ENCODE results near the gene ABCC8.

The ABCC8 gene

DNA sequence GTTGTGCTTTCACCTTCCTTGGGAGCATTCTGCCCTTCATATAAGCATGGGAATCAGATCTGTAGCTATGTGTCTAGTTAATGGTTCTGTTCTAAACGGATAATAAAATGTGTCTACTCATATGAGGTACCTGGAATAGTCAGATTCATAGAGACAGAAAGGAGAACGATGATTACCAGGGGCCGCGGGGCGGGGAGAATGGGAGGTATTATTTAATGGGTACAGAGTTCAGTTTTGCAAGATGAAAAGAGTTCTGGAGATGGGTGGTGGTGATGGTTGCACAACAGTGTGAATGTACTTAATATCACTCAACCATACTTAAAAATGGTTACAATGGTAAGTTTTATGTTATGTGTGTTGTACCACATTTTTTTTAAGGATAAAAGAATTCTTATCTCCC lies 10.0 kb upstream of the ABCC8 start:
- no peak for TF ChIP-seq GLIS3 (CRISPR knock-in tag; IDR thresholded peaks at IDR 0.05)
- no peak for TF ChIP-seq SNAI2 (CRISPR knock-in tag; IDR thresholded peaks at IDR 0.05)
- TF ChIP-seq, protein P1, sequence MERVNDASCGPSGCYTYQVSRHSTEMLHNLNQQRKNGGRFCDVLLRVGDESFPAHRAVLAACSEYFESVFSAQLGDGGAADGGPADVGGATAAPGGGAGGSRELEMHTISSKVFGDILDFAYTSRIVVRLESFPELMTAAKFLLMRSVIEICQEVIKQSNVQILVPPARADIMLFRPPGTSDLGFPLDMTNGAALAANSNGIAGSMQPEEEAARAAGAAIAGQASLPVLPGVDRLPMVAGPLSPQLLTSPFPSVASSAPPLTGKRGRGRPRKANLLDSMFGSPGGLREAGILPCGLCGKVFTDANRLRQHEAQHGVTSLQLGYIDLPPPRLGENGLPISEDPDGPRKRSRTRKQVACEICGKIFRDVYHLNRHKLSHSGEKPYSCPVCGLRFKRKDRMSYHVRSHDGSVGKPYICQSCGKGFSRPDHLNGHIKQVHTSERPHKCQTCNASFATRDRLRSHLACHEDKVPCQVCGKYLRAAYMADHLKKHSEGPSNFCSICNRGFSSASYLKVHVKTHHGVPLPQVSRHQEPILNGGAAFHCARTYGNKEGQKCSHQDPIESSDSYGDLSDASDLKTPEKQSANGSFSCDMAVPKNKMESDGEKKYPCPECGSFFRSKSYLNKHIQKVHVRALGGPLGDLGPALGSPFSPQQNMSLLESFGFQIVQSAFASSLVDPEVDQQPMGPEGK (CRISPR knock-in tag; IDR thresholded peaks at IDR 0.05; ENCODE audit: borderline replicate concordance): no peak
- TF ChIP-seq ZC3H10 (CRISPR knock-in tag; IDR thresholded peaks at IDR 0.05): no peak
- TF ChIP-seq ZNF8 (CRISPR knock-in tag; IDR thresholded peaks at IDR 0.05): no peak
- TF ChIP-seq ZFP3 (CRISPR knock-in tag; IDR thresholded peaks at IDR 0.05): no peak
- TF ChIP-seq, protein P2, sequence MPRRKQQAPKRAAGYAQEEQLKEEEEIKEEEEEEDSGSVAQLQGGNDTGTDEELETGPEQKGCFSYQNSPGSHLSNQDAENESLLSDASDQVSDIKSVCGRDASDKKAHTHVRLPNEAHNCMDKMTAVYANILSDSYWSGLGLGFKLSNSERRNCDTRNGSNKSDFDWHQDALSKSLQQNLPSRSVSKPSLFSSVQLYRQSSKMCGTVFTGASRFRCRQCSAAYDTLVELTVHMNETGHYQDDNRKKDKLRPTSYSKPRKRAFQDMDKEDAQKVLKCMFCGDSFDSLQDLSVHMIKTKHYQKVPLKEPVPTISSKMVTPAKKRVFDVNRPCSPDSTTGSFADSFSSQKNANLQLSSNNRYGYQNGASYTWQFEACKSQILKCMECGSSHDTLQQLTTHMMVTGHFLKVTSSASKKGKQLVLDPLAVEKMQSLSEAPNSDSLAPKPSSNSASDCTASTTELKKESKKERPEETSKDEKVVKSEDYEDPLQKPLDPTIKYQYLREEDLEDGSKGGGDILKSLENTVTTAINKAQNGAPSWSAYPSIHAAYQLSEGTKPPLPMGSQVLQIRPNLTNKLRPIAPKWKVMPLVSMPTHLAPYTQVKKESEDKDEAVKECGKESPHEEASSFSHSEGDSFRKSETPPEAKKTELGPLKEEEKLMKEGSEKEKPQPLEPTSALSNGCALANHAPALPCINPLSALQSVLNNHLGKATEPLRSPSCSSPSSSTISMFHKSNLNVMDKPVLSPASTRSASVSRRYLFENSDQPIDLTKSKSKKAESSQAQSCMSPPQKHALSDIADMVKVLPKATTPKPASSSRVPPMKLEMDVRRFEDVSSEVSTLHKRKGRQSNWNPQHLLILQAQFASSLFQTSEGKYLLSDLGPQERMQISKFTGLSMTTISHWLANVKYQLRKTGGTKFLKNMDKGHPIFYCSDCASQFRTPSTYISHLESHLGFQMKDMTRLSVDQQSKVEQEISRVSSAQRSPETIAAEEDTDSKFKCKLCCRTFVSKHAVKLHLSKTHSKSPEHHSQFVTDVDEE (CRISPR knock-in tag; IDR thresholded peaks at IDR 0.05): no peak
- TF ChIP-seq ESRRG (CRISPR knock-in tag; IDR thresholded peaks at IDR 0.05): no peak
- TF ChIP-seq, protein P3, sequence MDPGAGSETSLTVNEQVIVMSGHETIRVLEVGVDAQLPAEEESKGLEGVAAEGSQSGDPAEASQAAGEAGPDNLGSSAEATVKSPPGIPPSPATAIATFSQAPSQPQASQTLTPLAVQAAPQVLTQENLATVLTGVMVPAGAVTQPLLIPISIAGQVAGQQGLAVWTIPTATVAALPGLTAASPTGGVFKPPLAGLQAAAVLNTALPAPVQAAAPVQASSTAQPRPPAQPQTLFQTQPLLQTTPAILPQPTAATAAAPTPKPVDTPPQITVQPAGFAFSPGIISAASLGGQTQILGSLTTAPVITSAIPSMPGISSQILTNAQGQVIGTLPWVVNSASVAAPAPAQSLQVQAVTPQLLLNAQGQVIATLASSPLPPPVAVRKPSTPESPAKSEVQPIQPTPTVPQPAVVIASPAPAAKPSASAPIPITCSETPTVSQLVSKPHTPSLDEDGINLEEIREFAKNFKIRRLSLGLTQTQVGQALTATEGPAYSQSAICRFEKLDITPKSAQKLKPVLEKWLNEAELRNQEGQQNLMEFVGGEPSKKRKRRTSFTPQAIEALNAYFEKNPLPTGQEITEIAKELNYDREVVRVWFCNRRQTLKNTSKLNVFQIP (CRISPR knock-in tag; IDR thresholded peaks at IDR 0.05; ENCODE audit: borderline replicate concordance, low read depth): no peak
- TF ChIP-seq, protein P4, sequence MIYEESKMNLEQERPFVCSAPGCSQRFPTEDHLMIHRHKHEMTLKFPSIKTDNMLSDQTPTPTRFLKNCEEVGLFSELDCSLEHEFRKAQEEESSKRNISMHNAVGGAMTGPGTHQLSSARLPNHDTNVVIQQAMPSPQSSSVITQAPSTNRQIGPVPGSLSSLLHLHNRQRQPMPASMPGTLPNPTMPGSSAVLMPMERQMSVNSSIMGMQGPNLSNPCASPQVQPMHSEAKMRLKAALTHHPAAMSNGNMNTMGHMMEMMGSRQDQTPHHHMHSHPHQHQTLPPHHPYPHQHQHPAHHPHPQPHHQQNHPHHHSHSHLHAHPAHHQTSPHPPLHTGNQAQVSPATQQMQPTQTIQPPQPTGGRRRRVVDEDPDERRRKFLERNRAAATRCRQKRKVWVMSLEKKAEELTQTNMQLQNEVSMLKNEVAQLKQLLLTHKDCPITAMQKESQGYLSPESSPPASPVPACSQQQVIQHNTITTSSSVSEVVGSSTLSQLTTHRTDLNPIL (CRISPR knock-in tag; IDR thresholded peaks at IDR 0.05; ENCODE audit: low read depth): no peak
- ATAC-seq: no peak

DNA sequence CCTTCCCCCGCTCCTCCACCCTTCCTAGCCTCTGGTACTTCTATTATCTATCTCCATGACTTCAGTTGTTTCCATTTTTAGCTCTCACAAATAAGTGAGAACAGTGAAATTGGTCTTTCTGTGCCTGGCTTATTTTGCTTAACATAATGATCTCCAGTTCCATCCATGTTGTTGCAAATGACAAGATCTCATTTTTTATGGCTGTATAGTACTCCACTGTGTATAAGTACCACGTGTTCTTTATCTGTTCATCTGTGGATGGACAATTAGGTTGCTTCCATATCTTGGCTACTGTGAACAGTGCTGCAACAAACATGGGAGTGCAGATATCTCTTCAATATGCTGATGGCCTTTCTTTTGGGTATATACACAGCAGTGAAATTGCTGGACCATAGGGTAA lies 6.9 kb upstream of the ABCC8 start:
- ATAC-seq: no peak
- no peak for TF ChIP-seq SNAI2 (CRISPR knock-in tag; IDR thresholded peaks at IDR 0.05)
- TF ChIP-seq, protein P4 (CRISPR knock-in tag; IDR thresholded peaks at IDR 0.05; ENCODE audit: low read depth): no peak
- no peak for TF ChIP-seq ZNF70 (CRISPR knock-in tag; IDR thresholded peaks at IDR 0.05)
- TF ChIP-seq, protein P3 (CRISPR knock-in tag; IDR thresholded peaks at IDR 0.05; ENCODE audit: borderline replicate concordance, low read depth): no peak
- no peak for TF ChIP-seq RARB (CRISPR knock-in tag; IDR thresholded peaks at IDR 0.05)
- TF ChIP-seq TOX (CRISPR knock-in tag; IDR thresholded peaks at IDR 0.05; ENCODE audit: borderline replicate concordance): no peak
- TF ChIP-seq ESRRG (CRISPR knock-in tag; IDR thresholded peaks at IDR 0.05): no peak
- no peak for TF ChIP-seq ISL1 (CRISPR knock-in tag; IDR thresholded peaks at IDR 0.05)
- TF ChIP-seq, protein P2 (CRISPR knock-in tag; IDR thresholded peaks at IDR 0.05): no peak
- no peak for TF ChIP-seq BACH2 (CRISPR knock-in tag; IDR thresholded peaks at IDR 0.05; ENCODE audit: borderline replicate concordance)
- TF ChIP-seq TCF4 (CRISPR knock-in tag; IDR thresholded peaks at IDR 0.05; ENCODE audit: borderline replicate concordance): no peak
- TF ChIP-seq ZNF8 (CRISPR knock-in tag; IDR thresholded peaks at IDR 0.05): no peak

Measured in SK-N-SH treated with all-trans-retinoic acid at 6 μM for 48 hours (cell line).